PC-9 (cell line): ENCODE measurements around the gene UGGT2.

Experiments used
- CTCF ChIP-seq: fragments of 200-600 bp; sonication (generic); conservative IDR thresholded peaks from 2 replicates; pipeline ENCODE4 v1.6.1; 2017; ENCODE audit warnings: mixed run types, antibody characterized with exemption, mild to moderate bottlenecking, moderate library complexity
- EZH2 ChIP-seq: fragments of 200-600 bp; sonication (generic); IDR thresholded peaks from 2 replicates; pipeline ENCODE4 v1.8.0; 2017; ENCODE audit warnings: antibody characterized with exemption, low read depth

- TF ChIP-seq CTCF (no peak), EZH2 (no peak)
Observed at GRCh38 chr13:95763601-95764000, 289.6 kb downstream of the UGGT2 start.
